Fibroblast of pulmonary artery (primary cell): ENCODE data around the gene SCGB1D1.
"Not testable (repeated sequence)": the region's sequence is repeated elsewhere in the genome, so short reads cannot be mapped to it uniquely, and the experiment has no call there.

Experiments used
- DNase-seq: peaks from one replicate; pipeline ENCODE4 v3.0.0-alpha.2; 2010; ENCODE audit warnings: low read depth
- H3K4me3 ChIP-seq: replicated peaks from 2 replicates; pipeline ENCODE4 v1.5.1; 2011; ENCODE audit warnings: low read depth, mild to moderate bottlenecking, control low read depth, low read length, moderate library complexity
- TF ChIP-seq, protein P1 (sequence below): IDR thresholded peaks from 2 replicates; pipeline ENCODE4 v1.5.1; 2011; ENCODE audit warnings: mild to moderate bottlenecking, control low read depth, low read length, inconsistent platforms; ENCODE audit errors: missing control alignments

Gene SCGB1D1

DNA sequence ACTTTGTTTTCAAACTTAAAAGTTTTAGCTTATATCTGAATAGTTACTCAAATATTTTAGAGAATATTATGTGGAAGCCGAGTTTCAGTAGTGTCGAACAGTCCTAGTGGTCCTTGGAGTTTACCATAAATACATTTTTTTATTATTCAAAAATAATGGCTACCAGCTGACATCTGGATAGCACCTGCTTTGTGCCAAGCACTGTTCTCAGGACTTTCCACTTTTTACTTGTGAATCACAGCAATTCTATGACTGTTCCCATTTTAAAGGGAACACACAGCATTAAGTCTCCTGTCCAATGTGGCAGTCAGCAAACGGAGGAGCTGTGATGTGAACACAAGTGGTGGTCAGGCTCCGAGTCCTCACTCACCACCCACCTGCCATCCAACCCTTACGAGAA, 14.4 kb downstream of the SCGB1D1 start:
- TF ChIP-seq, protein P1, sequence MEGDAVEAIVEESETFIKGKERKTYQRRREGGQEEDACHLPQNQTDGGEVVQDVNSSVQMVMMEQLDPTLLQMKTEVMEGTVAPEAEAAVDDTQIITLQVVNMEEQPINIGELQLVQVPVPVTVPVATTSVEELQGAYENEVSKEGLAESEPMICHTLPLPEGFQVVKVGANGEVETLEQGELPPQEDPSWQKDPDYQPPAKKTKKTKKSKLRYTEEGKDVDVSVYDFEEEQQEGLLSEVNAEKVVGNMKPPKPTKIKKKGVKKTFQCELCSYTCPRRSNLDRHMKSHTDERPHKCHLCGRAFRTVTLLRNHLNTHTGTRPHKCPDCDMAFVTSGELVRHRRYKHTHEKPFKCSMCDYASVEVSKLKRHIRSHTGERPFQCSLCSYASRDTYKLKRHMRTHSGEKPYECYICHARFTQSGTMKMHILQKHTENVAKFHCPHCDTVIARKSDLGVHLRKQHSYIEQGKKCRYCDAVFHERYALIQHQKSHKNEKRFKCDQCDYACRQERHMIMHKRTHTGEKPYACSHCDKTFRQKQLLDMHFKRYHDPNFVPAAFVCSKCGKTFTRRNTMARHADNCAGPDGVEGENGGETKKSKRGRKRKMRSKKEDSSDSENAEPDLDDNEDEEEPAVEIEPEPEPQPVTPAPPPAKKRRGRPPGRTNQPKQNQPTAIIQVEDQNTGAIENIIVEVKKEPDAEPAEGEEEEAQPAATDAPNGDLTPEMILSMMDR = no peak
- H3K4me3 ChIP-seq = no peak overlapping the region
- DNase-seq = no peak

DNA sequence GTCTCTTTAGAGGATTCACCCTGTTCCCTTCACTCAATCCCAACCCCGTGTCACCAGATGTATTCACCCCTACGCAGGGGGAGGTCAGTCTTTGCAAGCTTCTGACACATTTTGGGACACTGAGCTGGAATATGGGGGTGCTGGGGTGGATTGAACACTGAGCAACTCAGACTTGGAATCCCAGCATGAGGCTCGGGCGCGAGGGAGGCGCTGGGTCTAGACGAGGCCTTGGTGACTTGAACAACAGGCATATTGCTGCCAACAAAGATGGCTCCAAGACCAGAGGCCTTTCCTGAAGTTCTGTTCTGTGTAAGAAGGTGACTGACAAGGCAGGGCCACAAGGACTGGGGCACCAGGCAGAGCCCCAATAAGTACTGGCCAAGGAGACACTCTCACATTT, 15.4 kb downstream of the SCGB1D1 start:
- TF ChIP-seq, protein P1 = no peak
- no peak for DNase-seq
- no peak overlapping the region for H3K4me3 ChIP-seq

DNA sequence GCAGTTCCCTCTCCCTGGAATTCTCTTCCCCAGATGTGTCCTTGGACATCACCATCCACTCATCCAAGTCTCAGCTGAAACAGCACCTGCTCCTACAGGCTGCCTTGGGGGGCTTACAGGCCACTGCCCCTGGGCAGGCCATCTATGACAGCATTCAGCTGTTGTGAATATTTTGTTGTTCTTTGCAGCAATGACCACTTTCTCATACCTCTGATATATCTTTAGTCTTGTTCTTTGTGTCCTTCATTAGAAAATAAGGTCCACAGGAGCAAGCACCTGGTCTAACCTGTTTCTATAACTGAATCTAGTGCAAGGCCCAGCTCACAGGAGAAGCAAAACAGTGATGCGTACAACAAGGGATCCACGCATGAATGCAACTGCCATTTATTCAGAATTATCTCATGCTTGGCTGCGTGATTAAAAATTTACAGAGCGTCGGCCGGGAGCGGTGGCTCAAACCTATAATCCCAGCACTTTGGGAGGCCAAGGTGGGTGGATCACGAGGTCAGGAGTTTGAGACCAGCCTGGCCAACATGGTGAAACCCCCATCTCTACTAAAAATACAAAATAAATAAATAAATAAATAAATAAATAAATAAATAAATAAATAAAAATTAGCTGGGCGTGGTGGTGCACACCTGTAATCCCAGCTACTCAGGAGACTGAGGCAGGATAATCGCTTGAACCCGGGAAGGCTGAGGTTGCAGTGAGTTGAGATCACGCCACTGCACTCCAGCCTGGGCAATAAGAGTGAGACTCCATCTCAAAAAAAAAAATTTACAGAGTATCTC, 16.5 kb downstream of the SCGB1D1 start:
- not testable (repeated sequence) for DNase-seq, H3K4me3 ChIP-seq

DNA sequence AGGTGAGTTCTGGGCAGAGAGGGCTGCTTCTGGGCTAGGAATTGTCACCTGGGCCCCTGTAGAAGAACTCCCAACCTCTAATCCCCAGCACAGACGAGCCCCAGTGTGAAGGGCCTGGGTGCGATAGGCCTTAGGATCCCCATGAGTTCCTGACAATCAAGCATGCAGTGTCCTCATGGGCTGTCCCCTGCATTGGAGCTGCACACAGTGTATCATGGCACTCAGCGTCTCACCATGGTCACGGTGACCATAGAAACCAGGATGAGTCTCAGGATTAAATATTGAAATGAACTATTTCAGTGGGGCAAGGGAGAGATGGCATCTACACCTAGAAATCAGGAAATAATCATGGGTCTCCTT, 18.7 kb downstream of the SCGB1D1 start:
- DNase-seq = no peak
- TF ChIP-seq, protein P1 = no peak

DNA sequence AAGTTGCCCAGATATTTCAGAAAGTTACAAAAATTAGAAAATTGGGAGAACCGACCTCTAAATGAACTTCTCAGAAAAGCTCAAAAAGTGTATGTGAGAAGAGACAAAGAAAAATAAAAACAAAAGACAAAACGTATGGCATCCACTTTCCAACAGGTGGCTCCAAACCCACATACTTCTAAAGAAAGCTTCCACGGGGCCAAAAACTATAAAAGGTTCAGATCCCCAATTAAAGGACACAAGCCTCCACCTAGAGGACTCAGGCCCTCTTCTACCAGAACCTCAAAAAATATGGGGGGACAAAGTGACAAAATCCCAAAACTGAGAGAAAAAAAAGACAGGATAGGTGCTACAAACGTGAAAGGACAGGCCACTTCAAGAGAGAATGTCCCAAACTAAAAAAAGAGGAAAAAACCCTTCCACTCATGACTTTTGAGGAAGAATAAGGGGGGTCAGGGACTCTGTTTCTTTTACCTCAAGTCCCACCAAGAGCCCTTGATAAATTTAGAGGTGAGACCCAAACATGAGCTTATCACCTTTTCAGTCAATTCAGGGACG, 27.3 kb downstream of the SCGB1D1 start:
- DNase-seq = peak; percentile 49
- TF ChIP-seq, protein P1 = peak; percentile 58
- no peak overlapping the region for H3K4me3 ChIP-seq

More for the DNA sequence above, 18.7 kb downstream of the SCGB1D1 start:
- H3K4me3 ChIP-seq = no peak overlapping the region

DNA sequence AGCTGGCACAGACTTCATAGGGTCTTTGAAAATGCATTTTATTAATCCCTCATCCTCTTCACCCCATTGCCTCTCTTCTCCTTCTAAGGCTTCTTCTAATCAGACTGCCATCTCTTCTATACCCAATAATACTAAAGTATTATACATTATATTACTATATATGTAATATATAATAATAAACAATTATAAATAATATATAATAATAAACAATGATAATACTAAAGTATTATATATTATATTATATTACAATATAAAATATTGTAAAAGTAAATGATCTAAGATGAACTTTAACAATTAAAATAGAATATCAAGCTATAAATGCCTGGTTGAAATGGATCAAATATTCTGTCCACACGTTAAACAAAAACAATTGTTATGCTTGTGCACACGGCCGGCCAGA, 31.5 kb downstream of the SCGB1D1 start:
- TF ChIP-seq, protein P1 = no peak
- no peak overlapping the region for H3K4me3 ChIP-seq
- DNase-seq = no peak

DNA sequence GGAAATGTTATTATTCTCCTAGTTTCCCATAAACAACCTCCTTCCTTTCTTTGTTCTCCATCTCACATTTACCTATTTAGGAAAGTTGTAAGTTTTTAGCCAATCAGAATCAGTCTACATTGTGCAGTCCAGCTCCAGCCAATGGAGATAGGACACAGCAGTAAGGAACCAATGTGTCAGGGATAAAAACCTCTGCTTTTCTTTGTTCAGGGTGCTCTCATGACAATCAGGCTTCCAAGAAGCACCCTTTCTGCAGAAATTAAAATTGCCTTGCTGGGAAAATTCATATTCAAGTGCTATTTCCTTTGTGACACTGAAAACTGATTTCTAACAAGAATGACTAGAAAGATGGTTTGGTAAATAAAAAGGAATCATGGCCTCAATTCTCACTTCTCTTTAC, 33.1 kb downstream of the SCGB1D1 start:
- peak; percentile 3 for DNase-seq
- no peak overlapping the region for H3K4me3 ChIP-seq
- TF ChIP-seq, protein P1 = no peak
